Hematopoietic multipotent progenitor cell treated with erythropoietin and hydrocortisone succinate and interleukin-3 and kit ligand, for 8 days (in vitro differentiated cells): ENCODE data around the gene CARD19.

Experiments used
- DNase-seq: peaks from one replicate; pipeline ENCODE4 v3.0.0-alpha.2; 2015

Gene CARD19

DNA sequence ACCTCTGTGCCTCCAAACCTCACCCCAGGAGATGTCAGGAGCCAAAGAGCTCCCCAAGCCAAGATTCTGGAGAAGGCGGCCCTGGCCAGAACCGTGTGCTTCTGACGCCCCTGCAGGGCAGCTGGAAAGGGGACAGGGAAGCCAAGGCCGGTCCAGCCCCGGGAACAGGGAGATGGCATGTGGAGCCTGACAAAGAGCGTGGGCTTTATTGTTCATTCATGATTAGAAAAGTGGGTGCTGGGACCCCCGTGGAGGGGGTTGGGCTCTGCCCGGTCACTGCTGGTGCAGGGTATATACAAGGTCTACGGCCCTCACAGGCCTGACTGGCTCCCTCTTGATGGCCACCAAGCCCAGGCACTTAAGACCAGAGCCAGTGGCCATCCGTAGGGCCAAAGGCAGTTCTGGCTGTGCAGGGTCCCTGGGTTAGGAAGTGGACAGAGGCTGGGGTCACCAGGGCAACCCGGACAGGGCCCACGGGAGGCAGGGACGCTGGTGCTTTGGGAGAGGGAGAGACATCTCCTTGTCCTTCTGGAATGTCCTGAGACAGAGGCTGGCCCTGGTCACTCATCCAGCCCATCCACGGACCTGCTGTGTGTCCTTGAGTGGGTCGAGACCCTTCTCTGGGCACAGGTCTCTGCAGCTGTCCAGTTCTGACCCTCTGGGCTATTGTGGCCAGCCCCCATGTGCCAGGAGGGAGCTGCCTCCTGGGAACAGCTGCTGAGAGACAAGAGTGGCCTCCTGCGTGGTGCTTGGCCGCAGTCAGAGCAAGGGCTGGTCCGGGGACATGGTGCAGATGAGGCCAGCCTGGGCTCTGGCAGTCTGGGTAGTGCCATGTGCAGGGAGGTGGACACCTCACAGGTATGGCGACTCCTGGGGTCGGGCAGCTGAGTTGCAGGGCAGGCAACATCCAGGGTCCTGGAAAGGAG, 25.6 kb downstream of the CARD19 start:
- no peak for DNase-seq

DNA sequence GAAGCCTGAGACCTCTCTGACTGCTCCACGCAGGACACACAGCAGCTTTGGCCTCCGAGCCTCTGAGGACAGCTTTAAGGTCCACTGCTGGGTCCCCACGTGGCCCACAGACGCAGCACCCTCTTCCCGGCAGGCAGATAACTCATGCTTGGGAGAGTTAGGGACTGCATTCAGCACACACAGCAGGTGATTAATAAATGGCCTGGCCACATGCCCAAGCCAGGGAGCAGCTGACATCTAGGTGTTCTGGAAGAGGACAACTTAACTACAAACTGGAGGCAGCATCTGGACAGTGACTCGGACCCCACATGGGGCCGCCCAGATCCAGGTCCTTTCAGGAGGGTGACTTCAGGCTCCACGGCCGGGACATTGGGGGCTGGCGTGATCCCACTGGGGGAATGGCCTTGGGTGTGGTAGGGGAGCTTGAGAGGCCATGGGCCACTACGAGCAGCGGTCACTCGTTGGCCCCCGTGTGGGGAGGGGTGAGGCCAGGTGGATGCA, 26.8 kb downstream of the CARD19 start:
- DNase-seq, result no peak

DNA sequence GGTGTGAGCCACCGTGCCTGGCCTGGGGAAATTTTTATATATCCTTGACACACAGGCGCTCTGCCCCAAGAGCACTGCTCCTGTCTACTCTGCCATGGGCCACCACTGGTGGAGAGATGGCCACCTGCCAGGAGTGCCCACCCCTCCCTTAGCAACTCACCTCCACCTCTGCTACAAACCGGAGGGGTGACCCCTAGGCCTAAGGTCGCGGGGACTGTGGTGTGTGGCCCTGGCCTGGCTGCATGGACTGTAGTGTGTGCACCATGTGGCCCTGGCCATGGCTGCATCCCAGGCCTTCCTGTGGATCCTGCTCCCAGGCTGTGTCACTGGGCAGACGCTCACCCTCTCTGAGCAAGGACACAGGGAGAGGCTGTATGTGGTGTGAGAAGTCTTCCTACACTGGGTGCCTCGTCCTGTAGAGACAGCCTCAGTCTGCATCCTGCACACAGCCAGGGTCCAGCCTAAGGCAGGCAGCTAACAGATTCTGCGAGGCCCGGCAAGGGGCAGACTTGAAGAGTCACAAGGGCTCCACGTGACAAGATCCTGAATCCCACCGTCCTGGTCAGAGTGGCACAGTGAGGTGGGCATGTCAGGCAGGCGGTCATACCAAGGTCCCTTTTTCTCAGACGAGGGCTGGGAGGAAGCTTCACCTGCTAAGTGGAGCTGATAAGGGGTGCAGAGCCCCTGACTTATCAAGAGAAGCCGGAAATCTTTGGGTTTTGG, 27.7 kb downstream of the CARD19 start:
- DNase-seq, result no peak

GRCh38 chr9:93124793-93125192, 28.8 kb downstream of the CARD19 start:
- no peak for DNase-seq

GRCh38 chr9:93125331-93125894, 29.4 kb downstream of the CARD19 start:
- DNase-seq, result no peak

DNA sequence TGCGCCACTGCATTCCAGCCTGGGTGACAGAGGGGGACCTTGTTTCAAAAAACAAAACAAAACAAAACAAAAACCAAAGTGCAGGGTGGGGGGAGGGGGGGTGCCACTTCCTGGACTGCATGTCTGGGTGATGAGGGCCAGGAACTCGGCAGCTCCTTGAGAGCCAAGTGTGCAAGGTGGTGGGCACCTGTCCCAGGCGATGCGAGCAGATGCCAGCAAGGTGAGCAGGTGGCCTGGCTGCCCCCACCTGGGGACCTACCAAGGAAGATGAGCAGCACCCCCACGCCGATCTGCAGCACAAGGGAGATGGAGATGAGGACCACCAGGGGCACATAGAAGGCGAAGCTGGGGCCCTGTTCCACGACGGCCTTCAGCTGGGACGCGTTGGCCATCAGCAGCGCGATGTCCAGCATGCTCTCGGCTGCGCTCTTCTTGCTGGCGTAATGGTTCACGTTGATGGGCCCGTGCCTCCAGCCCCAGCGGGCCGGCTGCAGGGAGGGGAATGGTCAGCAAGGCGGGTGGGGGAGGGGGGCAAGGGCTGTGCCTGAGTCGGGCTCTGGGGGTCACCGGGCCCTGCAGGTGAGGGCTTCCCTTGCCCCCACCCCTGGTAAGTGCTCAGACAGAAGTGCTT, 30.2 kb downstream of the CARD19 start:
- DNase-seq, result no peak

GRCh38 chr9:93126825-93127368, 30.9 kb downstream of the CARD19 start:
- no peak for DNase-seq

DNA sequence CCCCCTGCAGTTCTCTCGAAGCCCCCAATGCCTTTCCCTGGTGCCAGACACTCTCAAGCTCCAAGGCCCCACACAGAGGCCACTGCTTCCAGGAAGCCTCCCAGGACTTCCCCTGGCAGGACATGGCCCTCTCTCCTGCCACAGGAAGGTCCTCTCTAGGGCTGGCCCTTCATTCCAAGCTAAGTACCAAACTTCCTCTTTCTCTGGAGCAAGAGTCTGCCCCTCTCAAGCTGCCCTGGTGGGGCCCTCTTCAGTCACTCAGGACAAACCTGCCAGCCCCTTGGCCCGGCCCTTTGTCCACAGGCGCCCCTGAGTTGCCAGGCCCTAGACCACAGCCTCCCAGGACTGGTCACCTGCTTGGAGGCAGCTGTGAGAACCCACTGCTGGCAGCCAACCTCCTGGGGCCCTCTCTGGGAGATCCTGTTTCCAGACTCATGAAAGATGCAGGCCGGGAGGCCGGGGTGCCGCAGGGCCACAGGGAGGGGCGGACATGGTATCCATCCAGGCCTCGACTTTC, 31.4 kb downstream of the CARD19 start:
- no peak for DNase-seq

GRCh38 chr9:93128011-93128714, 32.1 kb downstream of the CARD19 start:
- no peak for DNase-seq

DNA sequence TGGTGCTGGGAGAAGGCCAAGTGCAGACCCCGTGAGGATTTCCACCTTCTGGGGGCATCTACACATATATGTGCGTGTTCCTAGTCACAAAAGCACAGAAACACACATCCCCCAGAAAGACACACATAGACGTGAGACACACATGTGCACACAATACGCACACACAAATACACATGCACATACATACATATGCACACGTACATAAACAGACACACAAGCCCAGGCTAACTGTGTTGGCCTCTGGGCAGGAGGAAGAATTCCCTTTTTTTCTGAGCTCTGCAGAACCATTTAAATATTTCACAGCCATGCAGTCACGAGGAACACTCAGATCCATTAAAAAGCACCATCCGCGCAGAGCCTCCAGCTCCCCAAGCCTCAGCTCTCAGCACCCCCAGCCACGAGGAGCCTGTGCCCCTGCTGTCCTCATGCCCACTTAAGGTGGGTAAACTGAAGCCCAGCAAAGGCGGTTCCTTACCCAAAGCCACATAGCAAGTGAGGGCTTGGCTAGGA, 32.8 kb downstream of the CARD19 start:
- no peak for DNase-seq

DNA sequence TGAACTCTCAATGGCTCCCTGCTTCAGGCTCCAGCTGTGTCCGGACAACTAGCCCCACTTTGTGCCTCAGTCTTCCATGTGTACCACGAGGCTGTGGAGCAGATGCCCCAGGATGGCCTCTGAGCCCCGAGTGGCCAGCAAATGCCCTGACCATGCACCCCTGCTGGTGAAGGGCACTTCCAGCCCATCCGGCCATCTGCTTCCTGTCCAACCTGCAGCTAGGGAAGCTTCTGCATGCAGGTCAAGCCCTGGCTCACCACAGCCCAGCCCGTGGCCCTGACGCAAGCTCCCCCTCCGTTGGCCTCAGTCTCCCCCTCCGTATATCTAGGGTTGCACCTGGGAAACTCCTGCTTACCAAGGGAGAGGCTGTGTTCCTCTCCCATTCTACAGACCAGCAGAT, 33.3 kb downstream of the CARD19 start:
- DNase-seq, result no peak

GRCh38 chr9:93129691-93130500, 33.9 kb downstream of the CARD19 start:
- no peak for DNase-seq

GRCh38 chr9:93130861-93131481, 35.0 kb downstream of the CARD19 start:
- DNase-seq, result no peak

- no peak for DNase-seq
Measured at GRCh38 chr9:93131599-93132286, 35.7 kb downstream of the CARD19 start.

DNA sequence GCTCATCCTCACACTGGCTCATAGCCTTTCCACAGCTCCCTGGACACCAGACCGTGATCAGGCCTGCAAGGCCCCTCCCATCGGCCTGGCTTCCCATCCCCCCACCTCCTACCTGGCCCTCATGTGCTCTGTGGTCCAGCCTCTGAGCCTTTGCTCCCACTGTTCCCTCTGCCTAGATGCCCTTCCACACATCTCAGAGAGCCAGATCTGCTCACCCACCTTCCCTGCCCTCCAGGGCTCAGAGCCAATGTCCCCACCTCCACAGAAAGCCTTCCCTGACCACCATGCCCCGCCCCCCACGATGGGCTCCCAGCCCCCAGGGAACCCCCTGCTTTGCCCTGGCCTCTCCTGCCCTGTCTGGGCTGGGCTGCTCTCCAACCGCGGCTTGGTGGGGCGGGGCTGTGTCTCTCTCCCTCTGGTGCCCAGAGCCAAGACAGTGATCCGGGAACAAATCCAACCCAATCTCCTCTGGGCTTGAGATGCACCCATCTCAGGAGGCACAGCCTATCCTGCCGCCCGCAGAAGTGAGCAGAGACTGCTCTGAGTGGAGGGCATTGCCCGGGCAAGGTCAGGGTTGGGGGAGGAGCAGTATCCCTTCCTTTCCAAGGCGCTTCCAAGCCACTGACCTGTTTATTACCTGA, 36.4 kb downstream of the CARD19 start:
- DNase-seq, result no peak

GRCh38 chr9:93132946-93133680, 37.1 kb downstream of the CARD19 start:
- peak; percentile 29 for DNase-seq

DNA sequence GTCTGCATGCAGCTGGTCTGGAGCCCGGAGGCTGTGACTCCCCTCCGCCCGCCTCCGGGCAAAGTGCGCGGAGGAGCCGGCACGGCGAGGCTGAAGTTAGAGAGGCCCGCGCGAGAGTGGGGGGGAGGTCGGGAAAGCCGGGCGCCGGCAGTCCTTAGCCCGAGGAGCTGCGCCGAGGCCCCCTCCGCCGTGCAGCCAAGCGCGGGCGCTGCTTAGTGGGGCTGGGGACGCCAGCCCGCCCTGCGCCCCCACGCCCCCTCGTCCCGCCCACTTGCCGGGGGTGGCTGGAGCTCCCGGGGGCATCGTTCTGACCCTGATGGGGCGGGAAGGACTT, 37.6 kb downstream of the CARD19 start:
- no peak for DNase-seq

GRCh38 chr9:93134015-93134739, 38.2 kb downstream of the CARD19 start, which contains the start of gene NINJ1:
NINJ1 (minus strand) TSS chr9:93134251; CDS start chr9:93134217, 34 bp downstream.
- DNase-seq, result peak; percentile 64
